Esophagus squamous epithelium (tissue), 5 donors: Measurements from ENCODE around the gene LARGE2. TPM values are rescaled to one million over a fixed set of nuclear protein-coding genes. Genes with fewer than 3 reads are reported as not detected.

Experiments
- DNase-seq: peaks from one replicate; lab custom pipeline; 2025; lab: John Stamatoyannopoulos, UW
- H3K27ac ChIP-seq, 4 donors: fragments of 200-600 bp; sonication (generic); one replicate each; pipeline ENCODE4 v1.5.1; 2016 to 2019; ENCODE audit warnings: mild to moderate bottlenecking in 1 of 4
- H3K27me3 ChIP-seq, 4 donors: fragments of 200-600 bp; sonication (generic); 1 replicate in 3 of 4; 2 replicates in 1 of 4; pipeline versions ENCODE4 v1.5.1 to v1.6.0; 2017 to 2021; ENCODE audit warnings: antibody characterized with exemption in 1 of 4
- H3K36me3 ChIP-seq, 3 donors: fragments of 200-600 bp; sonication (generic); one replicate each; pipeline ENCODE4 v1.5.1; 2016 to 2019
- H3K4me1 ChIP-seq, 3 donors: fragments of 200-600 bp; sonication (generic); one replicate each; pipeline ENCODE4 v1.5.1; 2017 to 2019
- H3K4me3 ChIP-seq, 4 donors: fragments of 200-600 bp; sonication (generic); 1 replicate in 3 of 4; 2 replicates in 1 of 4; pipeline ENCODE4 v1.5.1; 2016 to 2019; ENCODE audit warnings: mild to moderate bottlenecking in 2 of 4, moderate library complexity in 1 of 4
- H3K9me3 ChIP-seq, 3 donors: fragments of 200-600 bp; sonication (generic); one replicate each; pipeline ENCODE4 v1.5.1; 2016 to 2019
- CTCF ChIP-seq, 6 experiments: fragments of 450-650 bp in 4 of 6; fragments of 200-600 bp in 2 of 6; sonication (generic) in 2 of 6; IDR thresholded peaks; one replicate each; pipeline ENCODE4 v1.5.1; 2016 to 2019; ENCODE audit warnings: antibody characterized with exemption in 6 of 6, mild to moderate bottlenecking in 4 of 6, moderate library complexity in 4 of 6
- POLR2A ChIP-seq, 4 donors: fragments of 450-650 bp; IDR thresholded peaks; one replicate each; pipeline ENCODE4 v1.6.1; 2017; ENCODE audit warnings: antibody characterized with exemption in 4 of 4, mild to moderate bottlenecking in 4 of 4, moderate library complexity in 3 of 4
- WGBS, 2 donors: methylation state at CpG; one replicate each; pipeline ENCODE4 v1.1.5; 2018; 5-methylcytosine and 5-hydroxymethylcytosine counted together
- intact Hi-C: fragments of 100-400 bp; cut with DNase I; formaldehyde crosslinking; loops from one replicate; pipeline ENCODE4 v1.15.0; 2022
- total RNA-seq, 4 donors: library from RNA; depleted of rRNA; stranded (reverse); fragments of >200 nt; gene quantifications; one replicate each; pipeline ENCODE4 v1.1.0, GENCODE V29; 2016
- donor health status: DM: yes; HTN: yes; CAD: no.

The LARGE2 gene
- total RNA-seq, 4 donors from 2014 or later, result 12.4 to 18.3 (median 15.5) TPM

GRCh38 chr11:45959851-45960250 lies 37.4 kb downstream of the LARGE2 start:
- H3K4me3 ChIP-seq, result no peak overlapping the region
- peaks cover 0 to 5% (median 0%) of the 10 kb centered on the region in 3 donors for H3K4me1 ChIP-seq
- peak overlapping the region in 1 of 4 donors; percentile 0 for H3K27ac ChIP-seq
- intact Hi-C loops, result no loop called here
- no peaks in the 10 kb centered on the region for H3K27me3 ChIP-seq
- no peaks in the 10 kb centered on the region for H3K9me3 ChIP-seq
- DNase-seq, result no peak
- WGBS, 2 donors, result 68 to 76% methylated on average over 1 of the region's 1 CpG
- no peak for TF ChIP-seq CTCF (IDR thresholded peaks at IDR 0.05)
- TF ChIP-seq POLR2A (IDR thresholded peaks at IDR 0.05), result no peak
- peaks cover 0 to 63% (median 0%) of the 10 kb centered on the region in 3 donors for H3K36me3 ChIP-seq

GRCh38 chr11:45960387-45961095 lies 38.1 kb downstream of the LARGE2 start:
- no peak overlapping the region for H3K27ac ChIP-seq
- intact Hi-C loops, result no loop called here
- peaks cover 0 to 62% (median 0%) of the 10 kb centered on the region in 3 donors for H3K36me3 ChIP-seq
- no peak overlapping the region for H3K4me3 ChIP-seq
- DNase-seq, result no peak
- 68 to 73% methylated on average over 4 of the region's 4 CpGs for WGBS, 2 donors
- no peaks in the 10 kb centered on the region for H3K9me3 ChIP-seq
- H3K27me3 ChIP-seq, result no peaks in the 10 kb centered on the region
- H3K4me1 ChIP-seq, result peaks cover 0 to 12% (median 0%) of the 10 kb centered on the region in 3 donors
- no peak for TF ChIP-seq POLR2A (IDR thresholded peaks at IDR 0.05)
- no peak for TF ChIP-seq CTCF (IDR thresholded peaks at IDR 0.05)

- H3K27ac ChIP-seq, result no peak overlapping the region
- H3K4me1 ChIP-seq, result peaks cover 0 to 13% (median 0%) of the 10 kb centered on the region in 3 donors
- DNase-seq, result no peak
- TF ChIP-seq POLR2A (IDR thresholded peaks at IDR 0.05) (no peak), CTCF (IDR thresholded peaks at IDR 0.05) (no peak)
- no peaks in the 10 kb centered on the region for H3K27me3 ChIP-seq
- H3K4me3 ChIP-seq, result no peak overlapping the region
- peaks cover 0 to 64% (median 0%) of the 10 kb centered on the region in 3 donors for H3K36me3 ChIP-seq
- no peaks in the 10 kb centered on the region for H3K9me3 ChIP-seq
- intact Hi-C loops, result no loop called here
- 82 to 88% methylated on average over 7 of the region's 7 CpGs for WGBS, 2 donors
Measured at GRCh38 chr11:45961751-45962240, 39.3 kb downstream of the LARGE2 start.

GRCh38 chr11:45964911-45965389 lies 42.5 kb downstream of the LARGE2 start:
- no peaks in the 10 kb centered on the region for H3K9me3 ChIP-seq
- H3K36me3 ChIP-seq, result peaks cover 0 to 83% (median 0%) of the 10 kb centered on the region in 3 donors
- TF ChIP-seq CTCF (IDR thresholded peaks at IDR 0.05) (peak; percentile 83 to 93 (median 88)), POLR2A (IDR thresholded peaks at IDR 0.05) (no peak)

GRCh38 chr11:45967506-45967905 lies 45.0 kb downstream of the LARGE2 start:
- no peaks in the 10 kb centered on the region for H3K27me3 ChIP-seq
- intact Hi-C loops, result no loop called here
- H3K36me3 ChIP-seq, result peaks cover 0 to 74% (median 5%) of the 10 kb centered on the region in 3 donors
- no peak for TF ChIP-seq POLR2A (IDR thresholded peaks at IDR 0.05)
- TF ChIP-seq CTCF (IDR thresholded peaks at IDR 0.05), result no peak
- WGBS, 2 donors, result 64 to 83% methylated on average over 2 of the region's 2 CpGs
- DNase-seq, result no peak
- H3K4me1 ChIP-seq, result peaks cover 0 to 13% (median 0%) of the 10 kb centered on the region in 3 donors
- H3K27ac ChIP-seq, result no peak overlapping the region
- no peak overlapping the region for H3K4me3 ChIP-seq
- H3K9me3 ChIP-seq, result no peaks in the 10 kb centered on the region

More at GRCh38 chr11:45964911-45965389, 42.5 kb downstream of the LARGE2 start:
- intact Hi-C loops, result no loop called here
- H3K4me3 ChIP-seq, result no peak overlapping the region
- 12 to 26% methylated on average over 9 of the region's 9 CpGs for WGBS, 2 donors
- H3K27ac ChIP-seq, result peak overlapping the region in 3 of 4 donors; percentile 24 to 40 (median 33)
- peaks cover 0 to 13% (median 0%) of the 10 kb centered on the region in 3 donors for H3K4me1 ChIP-seq
- no peak for DNase-seq
- no peaks in the 10 kb centered on the region for H3K27me3 ChIP-seq
